ENCODE measurements around the gene ALG1. TPM values are rescaled to one million over a fixed set of nuclear protein-coding genes. Genes with fewer than 3 reads are reported as not detected.

The ALG1 gene
- 30.4 and 31.0 TPM in 2 replicates for total RNA-seq (ENCODE audit: low replicate concordance)
- long read RNA-seq, transcript ALG1-201 (13 exons, 2,132 nt), result major isoform, 132 of 154 reads
- long read RNA-seq, partial matches to known transcripts, result 5 of 154 reads
- long read RNA-seq, other reads (novel, unspliced or antisense), result 16 of 154 reads

GRCh38 chr16:5071681-5072333 is at the start of gene ALG1:
Gene ALG1 (plus strand): TSS chr16:5071843. CDS start chr16:5071850, 7 bp downstream.
- peaks cover 12% of the 10 kb centered on the region for H3K27me3 Mint-ChIP-seq
- no peak for TF ChIP-seq CTCF (conservative IDR thresholded peaks at IDR 0.05)
- peaks cover 9% of the 10 kb centered on the region for H3K4me1 Mint-ChIP-seq (ENCODE audit: unreplicated experiment)
- peak within 1 kb of the TSS; percentile 88 for H3K27ac Mint-ChIP-seq
- H3K4me3 Mint-ChIP-seq, result peak within 1 kb of the TSS; percentile 96
- H3K36me3 Mint-ChIP-seq, result peaks cover 4% of the 10 kb centered on the region
- H3K9me3 Mint-ChIP-seq, result no peaks in the 10 kb centered on the region
- DNase-seq (ENCODE audit: extremely low spot score, unreplicated experiment), result peak; percentile 92

GRCh38 chr16:5022521-5022920 is 49.1 kb upstream of the ALG1 start:
- Mint-ChIP-seq H3K9me3 (no peaks in the 10 kb centered on the region), H3K4me3 (no peak overlapping the region), H3K27me3 (peaks cover 6% of the 10 kb centered on the region), H3K36me3 (no peaks in the 10 kb centered on the region), H3K4me1 (ENCODE audit: unreplicated experiment) (no peaks in the 10 kb centered on the region), H3K27ac (no peak overlapping the region)
- no peak for DNase-seq (ENCODE audit: extremely low spot score, unreplicated experiment)
- no peak for TF ChIP-seq CTCF (conservative IDR thresholded peaks at IDR 0.05)

DNA sequence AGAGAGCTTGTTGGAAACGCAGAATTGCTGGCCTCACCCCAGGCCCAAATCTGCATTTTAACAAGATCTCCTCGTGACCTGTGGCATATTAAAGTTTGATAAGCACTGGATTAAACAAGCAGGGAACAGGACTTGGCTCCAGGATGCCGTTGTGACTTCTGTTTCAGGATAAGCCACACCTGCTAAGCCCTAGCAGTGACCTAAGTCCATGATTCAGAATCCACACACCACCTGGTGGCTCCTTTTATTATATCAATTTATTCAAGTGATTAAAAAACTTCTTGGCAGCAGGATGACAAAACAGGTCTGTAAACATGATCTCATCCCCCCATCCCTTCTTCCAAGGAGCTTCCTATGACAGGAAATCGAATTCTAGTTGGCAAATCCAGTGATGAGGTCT is 47.0 kb upstream of the ALG1 start:
- Mint-ChIP-seq H3K9me3 (no peaks in the 10 kb centered on the region), H3K36me3 (no peaks in the 10 kb centered on the region), H3K27me3 (peaks cover 3% of the 10 kb centered on the region), H3K4me3 (no peak overlapping the region), H3K27ac (no peak overlapping the region), H3K4me1 (ENCODE audit: unreplicated experiment) (no peaks in the 10 kb centered on the region)
- DNase-seq (ENCODE audit: extremely low spot score, unreplicated experiment), result no peak
- no peak for TF ChIP-seq CTCF (conservative IDR thresholded peaks at IDR 0.05)

- no peaks in the 10 kb centered on the region for H3K4me1 Mint-ChIP-seq (ENCODE audit: unreplicated experiment)
- DNase-seq (ENCODE audit: extremely low spot score, unreplicated experiment), result no peak
- H3K27ac Mint-ChIP-seq, result no peak overlapping the region
- no peaks in the 10 kb centered on the region for H3K27me3 Mint-ChIP-seq
- H3K36me3 Mint-ChIP-seq, result no peaks in the 10 kb centered on the region
- H3K4me3 Mint-ChIP-seq, result no peak overlapping the region
- peak; percentile 63 for TF ChIP-seq CTCF (conservative IDR thresholded peaks at IDR 0.05)
- H3K9me3 Mint-ChIP-seq, result no peaks in the 10 kb centered on the region
These were observed 46.4 kb upstream of the ALG1 start for GRCh38 chr16:5025171-5025632.

DNA sequence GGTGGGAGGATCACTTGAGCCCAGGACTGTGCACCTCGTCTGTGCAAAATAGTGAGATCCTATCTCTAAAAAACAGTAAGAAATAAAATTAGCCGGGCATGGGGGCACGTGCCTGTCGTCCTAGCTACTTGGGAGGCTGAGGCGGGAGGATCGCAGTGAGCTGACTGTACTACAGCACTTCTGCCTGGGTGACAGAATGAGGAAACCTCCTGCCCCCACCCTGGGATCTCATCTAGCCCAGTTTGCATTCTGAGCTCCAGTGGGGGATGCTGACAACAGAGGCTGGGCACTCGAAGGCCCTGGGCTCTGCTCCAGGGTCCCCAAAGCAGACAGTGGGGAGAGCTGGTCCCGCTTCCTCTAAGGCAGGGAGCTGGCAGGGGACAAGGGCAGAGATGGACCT is 45.0 kb upstream of the ALG1 start:
- H3K27me3 Mint-ChIP-seq, result no peaks in the 10 kb centered on the region
- no peaks in the 10 kb centered on the region for H3K9me3 Mint-ChIP-seq
- no peak overlapping the region for H3K27ac Mint-ChIP-seq
- H3K4me1 Mint-ChIP-seq (ENCODE audit: unreplicated experiment), result no peaks in the 10 kb centered on the region
- no peak for TF ChIP-seq CTCF (conservative IDR thresholded peaks at IDR 0.05)
- H3K36me3 Mint-ChIP-seq, result no peaks in the 10 kb centered on the region
- no peak overlapping the region for H3K4me3 Mint-ChIP-seq
- DNase-seq (ENCODE audit: extremely low spot score, unreplicated experiment), result no peak
